ENCODE data around the gene ITGBL1.

DNA sequence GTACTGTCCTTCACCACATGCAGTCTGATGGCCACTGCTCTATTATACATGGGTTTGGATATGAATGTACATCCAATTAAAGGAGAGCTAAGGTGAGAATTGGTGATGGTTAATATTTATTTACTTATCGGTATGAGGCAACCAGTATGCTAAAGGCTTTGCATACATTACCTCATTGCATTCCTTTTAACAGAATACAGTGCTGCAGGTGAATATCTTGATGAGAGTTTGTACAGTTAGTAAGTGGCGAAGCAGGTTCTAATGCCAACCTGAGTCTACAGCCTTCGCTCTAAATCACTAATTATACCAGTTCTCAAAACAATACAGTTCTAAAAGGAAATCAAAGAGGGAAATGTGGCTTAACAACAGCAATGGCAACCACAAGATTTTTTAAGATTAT lies 284.1 kb downstream of the ITGBL1 start:
- TF ChIP-seq, protein P1, sequence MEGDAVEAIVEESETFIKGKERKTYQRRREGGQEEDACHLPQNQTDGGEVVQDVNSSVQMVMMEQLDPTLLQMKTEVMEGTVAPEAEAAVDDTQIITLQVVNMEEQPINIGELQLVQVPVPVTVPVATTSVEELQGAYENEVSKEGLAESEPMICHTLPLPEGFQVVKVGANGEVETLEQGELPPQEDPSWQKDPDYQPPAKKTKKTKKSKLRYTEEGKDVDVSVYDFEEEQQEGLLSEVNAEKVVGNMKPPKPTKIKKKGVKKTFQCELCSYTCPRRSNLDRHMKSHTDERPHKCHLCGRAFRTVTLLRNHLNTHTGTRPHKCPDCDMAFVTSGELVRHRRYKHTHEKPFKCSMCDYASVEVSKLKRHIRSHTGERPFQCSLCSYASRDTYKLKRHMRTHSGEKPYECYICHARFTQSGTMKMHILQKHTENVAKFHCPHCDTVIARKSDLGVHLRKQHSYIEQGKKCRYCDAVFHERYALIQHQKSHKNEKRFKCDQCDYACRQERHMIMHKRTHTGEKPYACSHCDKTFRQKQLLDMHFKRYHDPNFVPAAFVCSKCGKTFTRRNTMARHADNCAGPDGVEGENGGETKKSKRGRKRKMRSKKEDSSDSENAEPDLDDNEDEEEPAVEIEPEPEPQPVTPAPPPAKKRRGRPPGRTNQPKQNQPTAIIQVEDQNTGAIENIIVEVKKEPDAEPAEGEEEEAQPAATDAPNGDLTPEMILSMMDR (IDR thresholded peaks at IDR 0.05), result no peak
- no peak for TF ChIP-seq POLR2A (IDR thresholded peaks at IDR 0.05)

All from Peyer's patch (tissue), 4 donors.